GM23338 (cell line): ENCODE data around the gene MAOA. TPM values are rescaled to one million over a fixed set of nuclear protein-coding genes. Genes with fewer than 3 reads are reported as not detected.

ENCODE experiments used
- ATAC-seq: fragments of 200-7000 bp; cut with Tn5 transposase; 3 replicates; pipeline ENCODE4 v1.9.1; 2020
- DNase-seq: peaks from one replicate; pipeline ENCODE4 v3.0.0-alpha.2; 2015; ENCODE audit warnings: low spot score
- H2AFZ ChIP-seq: fragments of 200-600 bp; sonication (generic); 2 replicates; pipeline ENCODE4 v1.8.0; 2016; ENCODE audit warnings: antibody characterized with exemption, mild to moderate bottlenecking, moderate library complexity
- H3F3A ChIP-seq: fragments of 200-600 bp; sonication (generic); replicated peaks from 2 replicates; pipeline ENCODE4 v1.8.0; 2017; ENCODE audit warnings: antibody characterized with exemption, mixed run types, low read depth
- H3K27ac ChIP-seq: fragments of 200-600 bp; sonication (generic); 2 replicates; pipeline ENCODE4 v1.6.1; 2016; ENCODE audit warnings: low read depth
- H3K27me3 ChIP-seq: fragments of 200-600 bp; sonication (generic); 2 replicates; pipeline ENCODE4 v1.8.0; 2016; ENCODE audit warnings: mild to moderate bottlenecking, mixed run types, moderate library complexity; ENCODE audit not compliant: insufficient read depth
- H3K36me3 ChIP-seq: fragments of 200-600 bp; sonication (generic); 2 replicates; pipeline ENCODE4 v1.8.0; 2016; ENCODE audit warnings: mild to moderate bottlenecking; ENCODE audit not compliant: insufficient read depth
- H3K4me1 ChIP-seq: fragments of 200-600 bp; sonication (generic); 2 replicates; pipeline ENCODE4 v1.8.0; 2016; ENCODE audit warnings: mild to moderate bottlenecking, moderate library complexity; ENCODE audit not compliant: insufficient read depth
- H3K4me2 ChIP-seq: fragments of 200-600 bp; sonication (generic); 2 replicates; pipeline ENCODE4 v1.7.1; 2017; ENCODE audit warnings: mixed run types
- H3K4me3 ChIP-seq: fragments of 200-600 bp; sonication (generic); 2 replicates; pipeline ENCODE4 v1.6.1; 2016; ENCODE audit warnings: mixed run types
- H3K79me2 ChIP-seq: fragments of 200-600 bp; sonication (generic); replicated peaks from 2 replicates; pipeline ENCODE4 v1.8.0; 2017; ENCODE audit warnings: mild to moderate bottlenecking; ENCODE audit not compliant: insufficient read depth
- H3K9me2 ChIP-seq: fragments of 200-600 bp; sonication (generic); 2 replicates; pipeline ENCODE4 v1.8.0; 2017; ENCODE audit not compliant: insufficient read depth
- H4K20me1 ChIP-seq: fragments of 200-600 bp; sonication (generic); replicated peaks from 2 replicates; pipeline ENCODE4 v1.8.0; 2017; ENCODE audit warnings: mild to moderate bottlenecking; ENCODE audit not compliant: insufficient read depth
- H3K27ac Mint-ChIP-seq: 2 replicates; pipeline ENCODE4 v1.8.0; 2020; ENCODE audit warnings: inconsistent platforms, mild to moderate bottlenecking, moderate library complexity, mixed read lengths
- H3K27me3 Mint-ChIP-seq: 3 replicates; pipeline ENCODE4 v1.8.0; 2022; ENCODE audit warnings: low read depth, mild to moderate bottlenecking, moderate library complexity, mixed read lengths, inconsistent platforms; ENCODE audit not compliant: insufficient read depth, poor library complexity
- H3K36me3 Mint-ChIP-seq: 3 replicates; pipeline ENCODE4 v1.8.0; 2021; ENCODE audit warnings: low read depth, mild to moderate bottlenecking, inconsistent platforms, moderate library complexity, mixed read lengths
- H3K4me1 Mint-ChIP-seq: 3 replicates; pipeline ENCODE4 v1.8.0; 2020; ENCODE audit warnings: mild to moderate bottlenecking, inconsistent platforms, mixed read lengths
- H3K4me3 Mint-ChIP-seq: 3 replicates; pipeline ENCODE4 v1.8.0; 2021; ENCODE audit warnings: moderate library complexity, mild to moderate bottlenecking, inconsistent platforms, mixed read lengths
- H3K9me3 Mint-ChIP-seq: 3 replicates; pipeline ENCODE4 v1.8.0; 2020; ENCODE audit warnings: moderate library complexity, mild to moderate bottlenecking, inconsistent platforms, mixed read lengths
- CREB1 ChIP-seq: fragments of 250-450 bp; sonication (Bioruptor Pico); IDR thresholded peaks from 2 replicates; pipeline ENCODE4 v1.5.0; 2020; ENCODE audit warnings: low read depth, mild to moderate bottlenecking, moderate library complexity
- CTCF ChIP-seq, 2 experiments: fragments of 200-600 bp in 1 of 2; sonication (generic) in 1 of 2; conservative IDR thresholded peaks; 2 replicates each; pipeline versions ENCODE4 v1.5.1 to v1.6.1; 2016 to 2017; ENCODE audit warnings: antibody characterized with exemption in 2 of 2, low read depth in 2 of 2, mild to moderate bottlenecking in 2 of 2, moderate library complexity in 1 of 2
- ETS1 ChIP-seq: IDR thresholded peaks from 2 replicates; pipeline ENCODE4 v1.6.1; 2016; ENCODE audit warnings: antibody characterized with exemption
- EZH2 ChIP-seq: fragments of 200-600 bp; sonication (generic); IDR thresholded peaks from one replicate; pipeline ENCODE4 v1.8.0; 2017; ENCODE audit warnings: antibody characterized with exemption, mild to moderate bottlenecking, low read depth; ENCODE audit not compliant: unreplicated experiment
- EZH2phosphoT487 ChIP-seq: fragments of 200-600 bp; sonication (generic); IDR thresholded peaks from one replicate; pipeline ENCODE4 v1.8.1; 2018; ENCODE audit warnings: antibody characterized with exemption; ENCODE audit not compliant: unreplicated experiment
- JUNB ChIP-seq: IDR thresholded peaks from one replicate; pipeline ENCODE4 v1.6.1; 2016; ENCODE audit warnings: antibody characterized with exemption; ENCODE audit not compliant: unreplicated experiment
- NANOG ChIP-seq: IDR thresholded peaks from 2 replicates; pipeline ENCODE4 v1.6.1; 2016; ENCODE audit warnings: antibody characterized with exemption, borderline replicate concordance
- POLR2AphosphoS5 ChIP-seq: IDR thresholded peaks from 2 replicates; pipeline ENCODE4 v1.6.1; 2016; ENCODE audit warnings: antibody characterized with exemption, low read depth
- REST ChIP-seq: IDR thresholded peaks from one replicate; pipeline ENCODE4 v1.6.1; 2018; ENCODE audit warnings: antibody characterized with exemption; ENCODE audit not compliant: unreplicated experiment
- STAT1 ChIP-seq: IDR thresholded peaks from one replicate; pipeline ENCODE4 v1.6.1; 2016; ENCODE audit warnings: antibody characterized with exemption; ENCODE audit not compliant: unreplicated experiment
- ZNF114 ChIP-seq: fragments of 250-450 bp; sonication (Bioruptor Pico); IDR thresholded peaks from 2 replicates; pipeline ENCODE4 v1.5.0; 2020; ENCODE audit warnings: mild to moderate bottlenecking, moderate library complexity
- ZNF331 ChIP-seq: fragments of 250-450 bp; sonication (Bioruptor Pico); IDR thresholded peaks from 2 replicates; pipeline ENCODE4 v1.5.0; 2020; ENCODE audit warnings: low read depth, mild to moderate bottlenecking, moderate library complexity
- ZNF462 ChIP-seq: fragments of 250-450 bp; sonication (Bioruptor Pico); IDR thresholded peaks from 2 replicates; pipeline ENCODE4 v1.5.0; 2020; ENCODE audit warnings: mild to moderate bottlenecking, moderate library complexity
- polyA plus RNA-seq: library from polyadenylated mRNA; unstranded; fragments of >200 nt; fragmentation: Nextera tagmentation; extraction: Ambion mirVana; gene quantifications from 2 replicates; pipeline ENCODE4 v1.2.1, GENCODE V29; 2016
- total RNA-seq: library from RNA; depleted of rRNA; stranded (reverse); fragments of >200 nt; shearing (Covaris generic); gene quantifications from 2 replicates; pipeline ENCODE4 v1.2.3, GENCODE V29; 2014

The MAOA gene
- total and polyA plus RNA-seq, 2 experiments from 2014 or later = 3.2 to 5.2 TPM

DNA sequence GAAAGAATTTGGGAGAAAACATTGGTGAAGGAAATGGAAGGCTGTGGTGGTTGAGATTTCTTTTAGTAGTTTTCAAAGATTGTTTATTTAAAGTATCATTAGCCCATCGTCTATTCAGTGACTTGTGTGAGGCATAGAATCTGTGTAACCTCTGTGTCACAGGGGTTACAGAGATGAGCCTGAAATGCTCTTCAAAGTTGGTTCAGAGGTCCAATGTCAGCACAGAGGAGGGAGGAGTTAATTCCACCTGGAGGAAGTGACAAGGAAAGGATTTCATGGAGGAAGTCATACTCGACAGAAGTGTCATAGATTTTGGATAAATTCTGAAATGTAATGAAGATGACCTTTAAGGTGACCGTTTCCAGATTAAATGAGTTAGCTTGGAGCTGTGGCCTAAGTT is 8.2 kb downstream of the MAOA start:
- H4K20me1 ChIP-seq = no peaks in the 10 kb centered on the region
- H3K4me1 ChIP-seq = no peaks in the 10 kb centered on the region
- Mint-ChIP-seq H3K9me3 (no peaks in the 10 kb centered on the region), H3K36me3 (no peaks in the 10 kb centered on the region), H3K27ac (no peak overlapping the region), H3K4me1 (peaks cover 3% of the 10 kb centered on the region; the same call in 2 of the 3 replicates), H3K27me3 (no peaks in the 10 kb centered on the region), H3K4me3 (no peak overlapping the region)
- no peak overlapping the region for H2AFZ ChIP-seq
- no peaks in the 10 kb centered on the region for H3K79me2 ChIP-seq
- H3K9me2 ChIP-seq = no peaks in the 10 kb centered on the region
- H3F3A ChIP-seq = no peaks in the 10 kb centered on the region
- no peaks in the 10 kb centered on the region for H3K36me3 ChIP-seq
- H3K27me3 ChIP-seq = no peaks in the 10 kb centered on the region
- no peak overlapping the region for H3K27ac ChIP-seq
- DNase-seq (no peak), ATAC-seq (no peak)
- H3K4me2 ChIP-seq = no peak overlapping the region
- TF ChIP-seq STAT1 (no peak), ZNF462 (CRISPR knock-in tag) (no peak), ZNF331 (no peak), CTCF (conservative IDR thresholded peaks at IDR 0.05; ENCODE audit: low read depth in 2 of 2) (no peak), POLR2AphosphoS5 (no peak), ZNF114 (CRISPR knock-in tag) (no peak), CREB1 (no peak), EZH2phosphoT487 (no peak), JUNB (no peak), NANOG (no peak), REST (no peak), EZH2 (no peak), ETS1 (no peak)
- H3K4me3 ChIP-seq = no peak overlapping the region
